Kidney (tissue), 14 donors: ENCODE data around the gene TTC7B. TPM values are rescaled to one million over a fixed set of nuclear protein-coding genes. Genes with fewer than 3 reads are reported as not detected.

Experiments used
- DNase-seq, 5 donors: peaks; one replicate each; pipeline ENCODE4 v3.0.0-alpha.2; 2013 to 2020
- FAIRE-seq: peaks from 2 replicates; lab custom pipeline; 2012; peaks lifted over from hg19 to GRCh38; lab: Jason Lieb, UNC
- H3K27ac ChIP-seq, 2 donors: one replicate each; pipeline ENCODE4 v1.7.0; 2013; ENCODE audit warnings: low read depth in 2 of 2, low read length in 2 of 2, inconsistent platforms in 1 of 2
- H3K27me3 ChIP-seq: one replicate; pipeline ENCODE4 v1.7.1; 2013; ENCODE audit warnings: low read length, inconsistent platforms; ENCODE audit not compliant: control insufficient read depth, insufficient read depth
- H3K36me3 ChIP-seq, 3 donors: one replicate each; pipeline versions ENCODE4 v1.7.0 to v1.7.1; 2013; ENCODE audit warnings: low read length in 3 of 3, control low read depth in 1 of 3, inconsistent platforms in 1 of 3; ENCODE audit not compliant: insufficient read depth in 3 of 3, control insufficient read depth in 2 of 3
- H3K4me1 ChIP-seq, 3 donors: one replicate each; pipeline versions ENCODE4 v1.7.0 to v1.7.1; 2013; ENCODE audit warnings: low read length in 3 of 3, inconsistent platforms in 1 of 3, low read depth in 1 of 3; ENCODE audit not compliant: control insufficient read depth in 2 of 3, insufficient read depth in 2 of 3
- H3K4me3 ChIP-seq, 3 donors: one replicate each; pipeline versions ENCODE4 v1.7.0 to v1.8.1; 2013; ENCODE audit warnings: low read length in 3 of 3, control low read depth in 1 of 3, inconsistent platforms in 1 of 3
- H3K9ac ChIP-seq, 3 donors: one replicate each; pipeline versions ENCODE4 v1.7.0 to v1.7.1; 2013; ENCODE audit warnings: low read length in 3 of 3, control low read depth in 1 of 3, inconsistent platforms in 1 of 3
- H3K9me3 ChIP-seq, 3 donors: one replicate each; pipeline versions ENCODE4 v1.7.0 to v1.7.1; 2013; ENCODE audit warnings: low read length in 3 of 3, control low read depth in 1 of 3, inconsistent platforms in 1 of 3; ENCODE audit not compliant: control insufficient read depth in 2 of 3, insufficient read depth in 1 of 3
- CTCF ChIP-seq: IDR thresholded peaks from 3 replicates; pipeline ENCODE4 v1.5.1; 2012; ENCODE audit warnings: mild to moderate bottlenecking, moderate library complexity, borderline replicate concordance; ENCODE audit not compliant: insufficient read depth; ENCODE audit errors: extremely low read depth
- intact Hi-C: fragments of 100-400 bp; cut with DNase I; formaldehyde crosslinking; loops from one replicate; pipeline ENCODE4 v1.11.1; 2022
- polyA plus RNA-seq: library from polyadenylated mRNA; stranded (reverse); fragments of 350-450 nt; fragmentation: Illumina TruSeq; extraction: RNeasy Lipid Tissue Mini Kit (QIAGEN cat#74804); gene quantifications from one replicate; pipeline ENCODE4 v1.2.3, GENCODE V29; 2014; ENCODE audit warnings: low read depth, low replicate concordance; ENCODE audit not compliant: insufficient read depth
- total RNA-seq: library from RNA; stranded (reverse); fragmentation: NEBNext Ultra II Directional; extraction: Animal tissue kit (Norgen Biotek cat#: 25700); gene quantifications from one replicate; pipeline ENCODE4 v1.2.1, GENCODE V29; 2021
- donor health status: control.
- donor health status: control.
- donor health status: control.
- donor health status: control.
- donor health status: control.
- donor health status: DM: yes; HTN: yes; CAD: no.
- donor health status: Normal renal cell carcinoma (clear cell type).

TTC7B gene
- total and polyA plus RNA-seq, 2 donors from 2014 or later = 23.4 to 48.3 TPM

- H3K27ac ChIP-seq = no peak overlapping the region
- no peak for TF ChIP-seq CTCF
- H3K9me3 ChIP-seq = no peaks in the 10 kb centered on the region
- DNase-seq (peak in 1 of 5 donors; percentile 50), FAIRE-seq (no peak)
- intact Hi-C loops = no loop called here
- H3K4me3 ChIP-seq = no peak overlapping the region
- peaks cover 0 to 10% (median 8%) of the 10 kb centered on the region in 3 donors for H3K4me1 ChIP-seq
- no peaks in the 10 kb centered on the region for H3K27me3 ChIP-seq
- H3K36me3 ChIP-seq = peaks cover 0 to 2% (median 0%) of the 10 kb centered on the region in 3 donors
- peak overlapping the region in 1 of 3 donors; percentile 17 for H3K9ac ChIP-seq
Observed at GRCh38 chr14:90796329-90796728, 19.9 kb downstream of the TTC7B start.

DNA sequence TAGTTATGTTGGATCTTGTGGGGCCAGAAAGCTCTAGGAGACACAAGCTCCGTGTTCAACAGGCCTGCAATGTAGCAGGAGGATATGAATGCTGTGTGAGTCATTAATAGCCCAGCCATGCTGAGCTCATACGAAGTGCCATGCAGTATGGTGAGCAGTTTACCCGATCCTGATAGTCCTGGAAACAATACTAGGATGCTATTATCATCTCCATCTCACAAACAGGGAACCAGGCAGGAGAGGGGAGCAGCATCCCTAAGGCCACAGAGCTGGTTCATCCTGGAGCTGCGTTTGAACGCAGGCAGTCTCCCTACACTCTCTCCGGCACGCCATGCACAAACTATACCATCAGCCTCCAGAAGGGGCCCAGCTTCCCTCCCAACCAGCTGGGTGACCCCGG is 20.5 kb downstream of the TTC7B start:
- H3K9me3 ChIP-seq = no peaks in the 10 kb centered on the region
- H3K4me1 ChIP-seq = peaks cover 0 to 10% (median 8%) of the 10 kb centered on the region in 3 donors
- H3K4me3 ChIP-seq = no peak overlapping the region
- H3K36me3 ChIP-seq = peaks cover 0 to 2% (median 0%) of the 10 kb centered on the region in 3 donors
- DNase-seq = no peak
- no peak overlapping the region for H3K27ac ChIP-seq
- TF ChIP-seq CTCF = no peak
- H3K9ac ChIP-seq = peak overlapping the region in 1 of 3 donors; percentile 17
- H3K27me3 ChIP-seq = no peaks in the 10 kb centered on the region
- intact Hi-C loops = no loop called here
- FAIRE-seq = no peak

DNA sequence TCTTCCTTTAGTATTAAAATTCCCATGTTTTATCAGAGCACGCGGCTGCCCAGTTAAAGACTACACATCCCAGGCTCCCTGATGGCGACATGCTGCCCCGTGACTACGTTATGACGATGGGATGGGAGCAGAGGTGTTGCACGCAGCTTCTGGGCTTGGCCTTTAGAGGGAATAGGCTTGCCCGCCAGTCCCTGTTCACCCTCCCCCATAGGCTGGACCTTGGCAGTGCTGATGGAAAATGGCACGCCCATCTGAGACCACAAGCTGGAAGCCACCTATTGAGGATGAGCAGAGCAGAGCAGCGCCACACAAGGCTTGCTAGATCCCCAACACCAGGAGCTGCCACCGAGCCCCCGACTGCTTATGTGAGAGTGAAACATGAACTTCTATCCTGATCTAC is 24.7 kb downstream of the TTC7B start:
- Histone ChIP-seq H3K36me3 (peaks cover 0 to 2% (median 0%) of the 10 kb centered on the region in 3 donors), H3K9ac (no peak overlapping the region), H3K27me3 (no peaks in the 10 kb centered on the region), H3K9me3 (no peaks in the 10 kb centered on the region), H3K27ac (no peak overlapping the region), H3K4me3 (no peak overlapping the region), H3K4me1 (peaks cover 0 to 8% (median 6%) of the 10 kb centered on the region in 3 donors)
- DNase-seq (peak in 1 of 5 donors; percentile 53), FAIRE-seq (no peak)
- intact Hi-C loops = no loop called here
- no peak for TF ChIP-seq CTCF

GRCh38 chr14:90788031-90788430 is 28.2 kb downstream of the TTC7B start:
- no peak overlapping the region for H3K9ac ChIP-seq
- no peak overlapping the region for H3K4me3 ChIP-seq
- peak overlapping the region in 1 of 2 donors; percentile 6 for H3K27ac ChIP-seq
- no peaks in the 10 kb centered on the region for H3K9me3 ChIP-seq
- peaks cover 0 to 5% (median 0%) of the 10 kb centered on the region in 3 donors for H3K36me3 ChIP-seq
- DNase-seq (peak in 2 of 5 donors; percentile 16 to 48), FAIRE-seq (no peak)
- H3K4me1 ChIP-seq = peaks cover 0 to 2% (median 0%) of the 10 kb centered on the region in 3 donors
- no peak for TF ChIP-seq CTCF
- intact Hi-C loops = no loop called here
- no peaks in the 10 kb centered on the region for H3K27me3 ChIP-seq
